Calu3 (cell line): ENCODE data around the gene RPL4. TPM values are rescaled to one million over a fixed set of nuclear protein-coding genes. Genes with fewer than 3 reads are reported as not detected.

Experiments used
- BruUV-seq: library from RNA; stranded (reverse); fragments of 400-500 nt; replicated peaks from 2 replicates; lab custom pipeline; 2021; lab: Mats Ljungman, UMichigan
- CTCF ChIA-PET: fragments of 300-600 bp; sonication (Branson Sonifier 250); formaldehyde crosslinking; loops from one replicate; lab custom pipeline; 2022; ENCODE audit warnings: antibody characterized with exemption; lab: Charles Lee
- DNase-seq: peaks from one replicate; pipeline ENCODE4 v3.0.0; 2022
- H3K27ac Mint-ChIP-seq: one replicate; pipeline ENCODE4 v1.8.0; 2022; ENCODE audit warnings: mixed read lengths; ENCODE audit not compliant: unreplicated experiment
- H3K27me3 Mint-ChIP-seq: one replicate; pipeline ENCODE4 v1.8.0; 2022; ENCODE audit warnings: mixed read lengths; ENCODE audit not compliant: unreplicated experiment
- H3K36me3 Mint-ChIP-seq: one replicate; pipeline ENCODE4 v1.8.0; 2022; ENCODE audit warnings: mild to moderate bottlenecking, moderate library complexity, mixed read lengths; ENCODE audit not compliant: insufficient read depth, unreplicated experiment
- H3K4me1 Mint-ChIP-seq: one replicate; pipeline ENCODE4 v1.8.0; 2022; ENCODE audit warnings: mild to moderate bottlenecking, low read depth, mixed read lengths; ENCODE audit not compliant: unreplicated experiment
- H3K4me3 Mint-ChIP-seq: one replicate; pipeline ENCODE4 v1.8.0; 2022; ENCODE audit warnings: mild to moderate bottlenecking, low read depth, moderate library complexity, mixed read lengths; ENCODE audit not compliant: unreplicated experiment
- H3K9me3 Mint-ChIP-seq: one replicate; pipeline ENCODE4 v1.8.0; 2022; ENCODE audit warnings: low read depth, mixed read lengths; ENCODE audit not compliant: unreplicated experiment
- intact Hi-C: fragments of 100-400 bp; cut with micrococcal nuclease; formaldehyde crosslinking; loops from one replicate; pipeline ENCODE4 v1.10.0; 2022; ENCODE audit not compliant: unreplicated experiment
- total RNA-seq: library from RNA; stranded (reverse); gene quantifications from 2 replicates; pipeline ENCODE4 v1.2.3, GENCODE V29; 2022
- TF ChIP-seq, protein P1 (sequence below): fragments of 200-600 bp; IDR thresholded peaks from one replicate; pipeline ENCODE4 v1.8.0; 2022; ENCODE audit warnings: antibody characterized with exemption; ENCODE audit not compliant: unreplicated experiment

Gene RPL4
- total RNA-seq, 1 experiment from 2014 or later = 2,676 TPM

GRCh38 chr15:66482539-66482938 is 22.1 kb downstream of the RPL4 start:
- peak overlapping the region; percentile 16 for H3K27ac Mint-ChIP-seq
- BruUV-seq = no TSS peak

GRCh38 chr15:66481107-66481856 is 23.4 kb downstream of the RPL4 start:
- TF ChIP-seq, protein P1, sequence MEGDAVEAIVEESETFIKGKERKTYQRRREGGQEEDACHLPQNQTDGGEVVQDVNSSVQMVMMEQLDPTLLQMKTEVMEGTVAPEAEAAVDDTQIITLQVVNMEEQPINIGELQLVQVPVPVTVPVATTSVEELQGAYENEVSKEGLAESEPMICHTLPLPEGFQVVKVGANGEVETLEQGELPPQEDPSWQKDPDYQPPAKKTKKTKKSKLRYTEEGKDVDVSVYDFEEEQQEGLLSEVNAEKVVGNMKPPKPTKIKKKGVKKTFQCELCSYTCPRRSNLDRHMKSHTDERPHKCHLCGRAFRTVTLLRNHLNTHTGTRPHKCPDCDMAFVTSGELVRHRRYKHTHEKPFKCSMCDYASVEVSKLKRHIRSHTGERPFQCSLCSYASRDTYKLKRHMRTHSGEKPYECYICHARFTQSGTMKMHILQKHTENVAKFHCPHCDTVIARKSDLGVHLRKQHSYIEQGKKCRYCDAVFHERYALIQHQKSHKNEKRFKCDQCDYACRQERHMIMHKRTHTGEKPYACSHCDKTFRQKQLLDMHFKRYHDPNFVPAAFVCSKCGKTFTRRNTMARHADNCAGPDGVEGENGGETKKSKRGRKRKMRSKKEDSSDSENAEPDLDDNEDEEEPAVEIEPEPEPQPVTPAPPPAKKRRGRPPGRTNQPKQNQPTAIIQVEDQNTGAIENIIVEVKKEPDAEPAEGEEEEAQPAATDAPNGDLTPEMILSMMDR = no peak
- Mint-ChIP-seq H3K9me3 (no peaks in the 10 kb centered on the region), H3K4me3 (peak overlapping the region; percentile 7), H3K36me3 (peaks cover 26% of the 10 kb centered on the region), H3K27me3 (no peaks in the 10 kb centered on the region), H3K27ac (peak overlapping the region; percentile 60), H3K4me1 (peaks cover 43% of the 10 kb centered on the region)
- CTCF ChIA-PET = interaction anchor here (1.0 kb wide), 1 partner anchor 17 kb away, joined by 5 read pairs; the partner anchor contains the start of gene SNAPC5
- intact Hi-C loops = loop anchor here (5.0 kb wide), 1 partner anchor 94 kb away; the partner anchor contains the start of gene MAP2K1
- BruUV-seq = no TSS peak
- DNase-seq = peak; percentile 54

More at GRCh38 chr15:66482539-66482938, 22.1 kb downstream of the RPL4 start:
- TF ChIP-seq, protein P1 = no peak
- Mint-ChIP-seq H3K27me3 (no peaks in the 10 kb centered on the region), H3K36me3 (peaks cover 31% of the 10 kb centered on the region), H3K9me3 (no peaks in the 10 kb centered on the region), H3K4me3 (no peak overlapping the region), H3K4me1 (peaks cover 43% of the 10 kb centered on the region)
- CTCF ChIA-PET = interaction anchor here (1.0 kb wide), 1 partner anchor 96 kb away, joined by 6 read pairs; no protein-coding TSS in a partner anchor
- DNase-seq = no peak
- intact Hi-C loops = loop anchor here (5.0 kb wide), 1 partner anchor 95 kb away; the partner anchor contains the start of gene MAP2K1

DNA sequence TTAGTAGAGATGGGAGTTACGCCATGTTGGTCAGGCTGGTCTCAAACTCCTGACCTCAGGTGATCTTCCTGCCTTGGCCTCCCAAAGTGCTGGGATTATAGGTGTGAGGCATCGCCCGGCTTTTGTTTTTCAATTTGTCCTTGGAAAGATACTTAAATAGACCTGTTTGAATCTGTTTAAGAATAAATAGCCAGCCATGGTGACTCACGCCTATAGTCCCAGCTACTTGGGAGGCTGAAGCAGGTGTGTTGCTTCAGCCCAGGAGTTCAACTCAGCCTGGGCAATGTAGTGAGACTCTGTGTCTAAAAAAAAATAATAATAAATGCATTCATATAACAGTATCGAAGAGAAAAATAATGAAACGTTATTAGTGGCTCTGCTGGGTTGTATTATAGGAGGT is 24.4 kb downstream of the RPL4 start:
- H3K27me3 Mint-ChIP-seq = no peaks in the 10 kb centered on the region
- H3K36me3 Mint-ChIP-seq = peaks cover 26% of the 10 kb centered on the region
- TF ChIP-seq, protein P1 = no peak
- intact Hi-C loops = loop anchor here (5.0 kb wide), 1 partner anchor 93 kb away; the partner anchor contains the start of gene MAP2K1
- H3K4me3 Mint-ChIP-seq = no peak overlapping the region
- peaks cover 43% of the 10 kb centered on the region for H3K4me1 Mint-ChIP-seq
- no peaks in the 10 kb centered on the region for H3K9me3 Mint-ChIP-seq
- CTCF ChIA-PET = interaction anchor here (0.6 to 1.0 kb wide), 2 partner anchors 18 to 976 kb away, joined by 5 read pairs; partner anchors contain the start of gene SNAPC5
- no peak overlapping the region for H3K27ac Mint-ChIP-seq
- BruUV-seq = no TSS peak
- no peak for DNase-seq

- H3K36me3 Mint-ChIP-seq = peaks cover 19% of the 10 kb centered on the region
- H3K4me3 Mint-ChIP-seq = no peak overlapping the region
- no peak for DNase-seq
- H3K27ac Mint-ChIP-seq = no peak overlapping the region
- intact Hi-C loops = no loop called here
- H3K9me3 Mint-ChIP-seq = no peaks in the 10 kb centered on the region
- peaks cover 40% of the 10 kb centered on the region for H3K4me1 Mint-ChIP-seq
- CTCF ChIA-PET = no interaction called here
- no peaks in the 10 kb centered on the region for H3K27me3 Mint-ChIP-seq
- TF ChIP-seq, protein P1 = no peak
- no TSS peak for BruUV-seq
These were observed 27.6 kb downstream of the RPL4 start for GRCh38 chr15:66477011-66477410.
